T-helper 1 cell treated with Interleukin-12 subunit alpha and Interleukin-12 subunit beta and Interleukin-4 antibody, amounts not matched to agents 30 μg/mL and 1 μg/mL, for 36 hours (primary cell): ENCODE data around the gene SLC6A9.

Source experiments
- H3K27ac Mint-ChIP-seq: one replicate; pipeline ENCODE4 v1.8.0; 2021; ENCODE audit warnings: mild to moderate bottlenecking, mixed read lengths
- H3K27me3 Mint-ChIP-seq: one replicate; pipeline ENCODE4 v1.8.0; 2021; ENCODE audit warnings: low read depth, mixed read lengths
- H3K36me3 Mint-ChIP-seq: one replicate; pipeline ENCODE4 v1.8.0; 2021; ENCODE audit warnings: low read depth, mixed read lengths
- H3K4me1 Mint-ChIP-seq: one replicate; pipeline ENCODE4 v1.8.0; 2021; ENCODE audit warnings: low read depth, mixed read lengths
- H3K4me3 Mint-ChIP-seq: one replicate; pipeline ENCODE4 v1.8.0; 2021; ENCODE audit warnings: mild to moderate bottlenecking, moderate library complexity, mixed read lengths
- H3K9me3 Mint-ChIP-seq: one replicate; pipeline ENCODE4 v1.8.0; 2021; ENCODE audit warnings: mixed read lengths

The SLC6A9 gene

DNA sequence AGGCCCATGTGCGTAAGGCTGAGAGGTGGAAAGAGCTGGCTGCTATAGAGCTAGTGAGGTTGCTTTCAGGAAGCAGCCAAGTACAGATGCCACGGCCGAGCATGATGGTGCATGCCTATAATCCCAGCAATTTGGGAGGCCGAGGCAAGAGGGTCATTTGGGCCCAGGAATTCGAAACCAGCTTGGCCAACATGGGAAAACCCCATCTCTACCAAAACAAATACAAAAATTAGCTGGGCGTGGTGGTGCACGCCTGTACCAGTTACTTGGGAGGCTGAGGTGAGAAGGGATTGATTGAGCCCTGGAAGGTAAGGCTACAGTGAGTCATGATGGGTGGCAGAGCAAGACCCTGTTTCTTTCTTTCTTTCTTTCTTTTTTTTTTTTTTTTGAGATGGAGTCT lies 37.2 kb downstream of the SLC6A9 start:
- H3K4me1 Mint-ChIP-seq: peaks cover 12% of the 10 kb centered on the region
- H3K27ac Mint-ChIP-seq: no peak overlapping the region
- H3K4me3 Mint-ChIP-seq: no peak overlapping the region
- no peaks in the 10 kb centered on the region for H3K36me3 Mint-ChIP-seq
- no peaks in the 10 kb centered on the region for H3K9me3 Mint-ChIP-seq
- no peaks in the 10 kb centered on the region for H3K27me3 Mint-ChIP-seq

DNA sequence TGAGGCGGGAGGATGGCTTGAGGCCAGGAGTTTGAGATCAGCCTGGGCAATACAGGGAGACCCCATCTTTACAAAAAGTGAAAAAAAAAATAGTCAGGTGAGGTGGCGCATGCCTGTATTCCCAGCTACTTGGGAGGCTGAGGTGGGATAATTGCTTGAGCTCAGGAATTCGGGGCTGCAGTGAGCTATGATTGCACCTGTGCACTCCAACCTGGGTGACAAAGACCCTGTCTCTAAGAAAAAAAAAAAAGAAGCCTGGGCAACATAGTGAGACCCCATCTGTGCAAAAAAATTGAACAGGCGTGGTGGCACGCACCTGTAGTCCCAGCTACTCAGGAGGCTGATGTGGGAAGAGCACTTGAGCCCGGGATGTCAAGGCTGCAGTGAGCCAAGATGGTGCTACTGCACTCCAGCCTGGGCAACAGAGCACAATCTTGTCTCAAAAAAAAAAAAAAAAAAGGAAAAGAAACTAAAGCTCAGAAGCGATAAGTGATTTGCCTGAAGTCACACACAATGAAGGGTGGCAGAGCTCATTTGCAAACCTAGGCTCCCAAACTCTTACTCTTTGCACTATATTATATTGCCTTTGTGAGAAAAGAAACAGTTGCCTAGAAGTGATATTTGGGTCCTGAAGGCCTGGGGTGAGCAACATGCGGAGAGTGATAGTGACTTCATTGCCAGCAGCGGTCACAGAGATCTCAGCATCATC lies 37.9 kb downstream of the SLC6A9 start:
- Mint-ChIP-seq H3K9me3 (no peaks in the 10 kb centered on the region), H3K27ac (no peak overlapping the region), H3K36me3 (no peaks in the 10 kb centered on the region), H3K4me1 (peaks cover 11% of the 10 kb centered on the region), H3K27me3 (no peaks in the 10 kb centered on the region), H3K4me3 (no peak overlapping the region)

DNA sequence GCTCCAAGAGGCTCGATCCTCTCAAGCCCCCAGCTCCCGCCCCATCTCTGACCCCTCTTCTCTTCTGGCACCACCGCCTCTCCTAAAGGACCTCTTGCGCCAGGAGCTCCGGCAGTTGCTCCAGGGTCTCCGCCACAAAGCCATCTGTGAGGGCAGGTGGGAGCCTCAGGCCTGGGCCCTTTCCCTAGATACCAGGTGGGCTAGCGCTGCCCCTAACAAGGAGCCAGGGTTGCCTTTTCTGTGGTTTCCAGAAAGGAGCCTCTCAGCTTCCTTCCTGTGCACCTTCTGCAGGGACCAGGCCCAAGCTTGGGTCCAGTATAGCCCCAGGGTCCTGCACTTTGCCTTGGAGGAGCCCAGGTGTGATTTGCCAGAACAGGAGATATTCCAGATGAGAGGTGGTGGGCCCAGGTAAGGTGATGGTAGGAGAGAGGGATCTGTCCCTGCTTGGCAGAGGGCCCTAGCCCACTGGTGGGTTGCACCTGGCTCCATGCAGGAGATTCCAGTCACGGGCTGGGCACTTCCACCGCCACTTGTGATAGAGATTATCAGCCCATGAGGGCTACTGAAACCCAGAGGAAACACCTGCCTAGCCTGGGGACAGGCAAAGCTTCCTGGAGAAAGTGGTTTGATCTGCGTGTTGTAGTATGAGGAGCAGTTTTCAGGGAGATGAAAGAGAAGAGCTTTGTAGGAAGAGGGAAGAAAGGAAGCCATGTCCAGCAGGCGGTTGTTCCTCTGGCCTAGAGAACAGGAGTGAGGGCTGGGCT lies 38.8 kb downstream of the SLC6A9 start:
- H3K27ac Mint-ChIP-seq: no peak overlapping the region

DNA sequence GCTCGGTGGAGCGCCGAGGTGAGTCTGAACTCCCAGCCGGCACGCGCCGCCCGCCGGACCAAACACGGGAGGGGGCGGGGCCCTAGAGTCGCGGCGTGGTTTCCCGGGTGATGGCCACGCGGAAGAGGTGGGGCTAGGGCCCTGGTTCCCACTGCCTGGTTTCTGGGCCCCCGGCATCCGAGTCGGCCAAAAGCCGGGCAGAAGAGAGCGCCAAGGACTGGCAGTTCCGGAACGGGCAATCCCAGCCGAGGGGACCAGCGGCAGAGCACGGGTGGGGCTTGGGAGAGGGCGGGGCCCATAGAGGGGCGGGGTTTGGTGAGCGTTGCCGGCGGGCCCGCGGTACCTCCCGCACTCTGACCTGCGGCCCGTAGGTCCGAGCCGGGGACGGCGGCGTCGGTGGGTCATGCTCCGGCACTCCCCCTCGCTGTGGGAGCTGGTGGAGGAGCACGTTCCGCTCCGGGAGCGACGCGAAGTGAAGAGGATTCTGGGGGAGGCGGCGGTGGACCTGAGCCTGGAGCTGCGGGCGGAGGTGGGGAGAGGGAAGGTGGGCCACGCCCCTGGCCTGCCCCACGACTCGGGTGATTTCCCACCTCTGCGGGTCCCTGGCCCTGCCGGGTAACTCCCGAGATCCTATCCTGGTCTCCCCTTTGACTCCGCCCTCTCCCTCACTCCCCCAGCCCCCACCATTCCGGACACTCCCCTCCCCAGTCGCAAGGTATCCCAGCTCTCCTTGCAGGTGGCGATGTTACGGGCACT lies 39.6 kb downstream of the SLC6A9 start, which contains the start of gene CCDC24:
CCDC24 (plus strand) TSS at position 124 of the 756 bp plus-strand sequence; CDS start at position 404, 280 bp downstream.
- no peaks in the 10 kb centered on the region for H3K9me3 Mint-ChIP-seq
- peaks cover 11% of the 10 kb centered on the region for H3K4me1 Mint-ChIP-seq
- peak within 1 kb of the TSS; percentile 85 for H3K27ac Mint-ChIP-seq
- no peaks in the 10 kb centered on the region for H3K36me3 Mint-ChIP-seq
- peak within 1 kb of the TSS; percentile 94 for H3K4me3 Mint-ChIP-seq
- no peaks in the 10 kb centered on the region for H3K27me3 Mint-ChIP-seq

More for the DNA sequence above, 38.8 kb downstream of the SLC6A9 start:
- H3K36me3 Mint-ChIP-seq: no peaks in the 10 kb centered on the region
- H3K27me3 Mint-ChIP-seq: no peaks in the 10 kb centered on the region
- H3K4me1 Mint-ChIP-seq: peaks cover 11% of the 10 kb centered on the region
- H3K4me3 Mint-ChIP-seq: peak overlapping the region; percentile 94
- no peaks in the 10 kb centered on the region for H3K9me3 Mint-ChIP-seq

DNA sequence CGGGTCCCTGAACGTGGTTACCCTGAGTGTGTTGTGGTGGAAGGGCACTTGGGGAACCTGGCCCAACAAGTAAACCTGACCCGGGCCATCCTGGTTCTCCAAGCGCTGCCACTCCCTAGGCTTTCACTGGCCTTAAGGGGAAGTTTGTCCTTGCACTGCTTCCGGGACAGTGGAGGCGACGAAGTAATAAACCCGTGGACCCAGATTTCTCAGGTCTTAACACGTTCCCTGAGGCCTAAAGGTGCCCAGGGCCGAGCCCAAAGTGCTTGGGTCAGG lies 40.1 kb downstream of the SLC6A9 start:
- H3K9me3 Mint-ChIP-seq: no peaks in the 10 kb centered on the region
- no peaks in the 10 kb centered on the region for H3K36me3 Mint-ChIP-seq
- peaks cover 11% of the 10 kb centered on the region for H3K4me1 Mint-ChIP-seq
- H3K4me3 Mint-ChIP-seq: peak overlapping the region; percentile 94
- H3K27me3 Mint-ChIP-seq: no peaks in the 10 kb centered on the region
- no peak overlapping the region for H3K27ac Mint-ChIP-seq

DNA sequence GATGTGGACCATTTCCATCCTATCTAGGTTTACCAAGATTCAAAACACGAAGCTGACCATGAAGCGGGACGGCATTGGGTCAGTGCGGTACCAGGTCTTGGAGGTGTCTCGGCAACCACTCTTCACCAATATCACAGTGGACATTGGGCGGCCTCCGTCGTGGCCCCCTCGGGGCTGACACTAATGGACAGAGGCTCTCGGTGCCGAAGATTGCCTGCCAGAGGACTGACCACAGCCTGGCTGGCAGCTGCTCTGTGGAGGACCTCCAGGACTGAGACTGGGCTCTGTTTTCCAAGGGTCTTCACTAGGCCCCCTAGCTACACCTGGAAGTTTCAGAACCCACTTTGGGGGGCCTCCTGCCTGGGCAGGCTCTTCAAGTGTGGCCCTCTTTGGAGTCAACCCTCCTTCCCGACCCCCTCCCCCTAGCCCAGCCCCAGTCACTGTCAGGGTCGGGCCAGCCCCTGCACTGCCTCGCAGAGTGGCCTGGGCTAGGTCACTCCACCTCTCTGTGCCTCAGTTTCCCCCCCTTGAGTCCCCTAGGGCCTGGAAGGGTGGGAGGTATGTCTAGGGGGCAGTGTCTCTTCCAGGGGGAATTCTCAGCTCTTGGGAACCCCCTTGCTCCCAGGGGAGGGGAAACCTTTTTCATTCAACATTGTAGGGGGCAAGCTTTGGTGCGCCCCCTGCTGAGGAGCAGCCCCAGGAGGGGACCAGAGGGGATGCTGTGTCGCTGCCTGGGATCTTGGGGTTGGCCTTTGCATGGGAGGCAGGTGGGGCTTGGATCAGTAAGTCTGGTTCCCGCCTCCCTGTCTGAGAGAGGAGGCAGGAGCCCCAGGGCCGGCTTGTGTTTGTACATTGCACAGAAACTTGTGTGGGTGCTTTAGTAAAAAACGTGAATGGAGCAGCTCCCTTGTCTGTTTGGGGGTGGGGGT lies 40.7 kb downstream of the SLC6A9 start:
- H3K36me3 Mint-ChIP-seq: no peaks in the 10 kb centered on the region
- H3K27ac Mint-ChIP-seq: no peak overlapping the region
- no peaks in the 10 kb centered on the region for H3K9me3 Mint-ChIP-seq
- peak overlapping the region; percentile 94 for H3K4me3 Mint-ChIP-seq
- H3K4me1 Mint-ChIP-seq: peaks cover 11% of the 10 kb centered on the region
- no peaks in the 10 kb centered on the region for H3K27me3 Mint-ChIP-seq

DNA sequence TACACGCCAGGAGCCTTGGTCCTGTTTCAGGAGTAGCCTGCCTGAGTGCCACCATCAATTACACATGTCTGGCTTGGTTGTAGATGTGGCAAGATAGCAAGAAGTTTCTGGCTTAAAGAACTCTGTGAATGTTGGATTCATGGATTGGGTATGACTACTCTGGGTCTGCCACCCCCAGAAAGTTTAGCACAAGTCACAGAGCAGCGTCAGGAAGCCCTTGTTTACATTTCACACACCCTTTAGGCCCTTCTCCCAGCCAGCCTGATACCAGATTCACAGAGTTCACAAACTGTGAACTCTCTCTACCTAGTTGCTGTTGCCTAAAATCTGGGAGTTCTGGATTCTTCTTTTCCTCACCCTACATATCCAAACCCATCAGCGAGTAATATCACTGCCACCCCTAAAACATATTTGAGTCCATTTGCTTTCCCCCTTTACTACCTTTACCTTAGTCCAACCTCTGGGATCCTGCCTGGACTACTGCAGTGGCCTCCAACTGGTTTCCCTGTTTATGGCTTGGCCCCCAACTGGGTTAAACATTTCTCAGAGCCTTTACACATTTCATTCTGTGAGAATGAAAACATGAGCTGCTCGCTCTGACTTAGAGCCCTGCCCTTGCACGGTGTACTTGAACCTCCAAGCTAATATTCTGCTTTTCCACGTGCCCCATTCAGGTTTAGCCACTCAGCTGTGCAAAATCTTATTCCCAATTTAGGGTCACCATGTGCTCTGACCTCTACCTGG lies 43.9 kb downstream of the SLC6A9 start:
- H3K36me3 Mint-ChIP-seq: no peaks in the 10 kb centered on the region
- H3K27ac Mint-ChIP-seq: no peak overlapping the region
- no peak overlapping the region for H3K4me3 Mint-ChIP-seq
- H3K4me1 Mint-ChIP-seq: peaks cover 7% of the 10 kb centered on the region
- no peaks in the 10 kb centered on the region for H3K27me3 Mint-ChIP-seq
- no peaks in the 10 kb centered on the region for H3K9me3 Mint-ChIP-seq

DNA sequence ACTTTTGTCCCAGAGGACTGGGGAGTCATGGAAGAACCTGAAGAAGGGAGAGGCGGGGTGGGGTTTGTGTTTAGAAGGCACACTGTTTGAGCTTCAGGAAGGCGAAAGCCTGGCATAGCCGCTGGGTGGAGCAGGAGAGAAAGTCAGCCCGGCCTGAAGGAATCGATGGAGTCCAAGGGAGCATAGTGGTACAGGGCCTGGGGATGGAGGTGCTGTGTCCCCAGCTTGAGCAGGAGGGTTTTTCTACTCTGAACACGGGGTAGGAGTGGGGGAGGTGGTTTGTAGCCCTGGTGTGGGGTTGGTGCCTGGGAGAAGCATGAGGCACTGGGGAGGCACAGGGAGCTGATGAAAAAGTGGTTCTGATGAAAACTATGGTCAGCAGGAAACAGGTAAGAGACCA lies 44.5 kb downstream of the SLC6A9 start:
- Mint-ChIP-seq H3K9me3 (no peaks in the 10 kb centered on the region), H3K27me3 (no peaks in the 10 kb centered on the region), H3K36me3 (no peaks in the 10 kb centered on the region), H3K4me1 (peaks cover 4% of the 10 kb centered on the region), H3K27ac (no peak overlapping the region), H3K4me3 (no peak overlapping the region)

DNA sequence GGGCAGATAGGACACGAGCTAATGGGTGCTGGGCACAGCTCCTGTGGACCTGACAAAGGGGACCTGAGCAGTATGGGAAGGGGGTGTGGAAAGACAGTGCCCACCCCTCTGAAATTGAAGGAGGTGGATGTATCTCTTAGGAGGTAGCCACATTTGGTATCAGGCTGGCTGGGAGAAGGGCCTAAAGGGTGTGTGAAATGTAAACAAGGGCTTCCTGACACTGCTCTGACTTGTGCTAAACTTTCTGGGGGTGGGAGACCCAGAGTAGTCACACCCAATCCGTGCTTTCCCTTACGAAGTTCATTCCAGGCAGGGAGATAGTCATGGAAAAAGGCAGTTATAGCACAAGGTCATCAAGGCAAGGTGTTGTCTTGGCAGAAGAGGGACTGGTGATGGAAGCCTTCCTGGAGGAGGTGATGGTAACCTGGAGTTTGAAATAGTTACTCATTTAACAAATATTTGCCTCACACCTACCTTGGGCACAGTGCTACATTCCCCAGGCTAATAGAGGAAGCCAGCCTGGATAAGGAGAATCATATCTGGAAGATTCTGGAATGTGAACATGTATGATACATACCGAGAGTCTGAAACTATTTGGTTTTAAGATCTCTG lies 45.2 kb downstream of the SLC6A9 start:
- H3K4me1 Mint-ChIP-seq: peaks cover 4% of the 10 kb centered on the region
- no peak overlapping the region for H3K4me3 Mint-ChIP-seq
- no peaks in the 10 kb centered on the region for H3K36me3 Mint-ChIP-seq
- no peaks in the 10 kb centered on the region for H3K9me3 Mint-ChIP-seq
- H3K27ac Mint-ChIP-seq: no peak overlapping the region
- H3K27me3 Mint-ChIP-seq: no peaks in the 10 kb centered on the region

DNA sequence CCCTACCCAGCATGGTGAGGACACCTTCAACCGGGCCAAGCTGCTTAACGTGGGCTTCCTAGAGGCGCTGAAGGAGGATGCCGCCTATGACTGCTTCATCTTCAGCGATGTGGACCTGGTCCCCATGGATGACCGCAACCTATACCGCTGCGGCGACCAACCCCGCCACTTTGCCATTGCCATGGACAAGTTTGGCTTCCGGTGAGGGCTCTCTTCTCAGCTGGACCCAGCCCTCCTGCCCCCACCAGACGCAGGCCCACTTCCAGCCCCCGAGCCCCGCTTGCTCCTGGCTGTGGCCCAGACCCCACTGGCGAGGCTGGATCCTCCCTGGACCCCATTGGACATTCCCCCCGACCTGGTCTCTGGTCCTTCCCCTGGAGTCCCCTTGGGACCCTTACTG lies 46.4 kb downstream of the SLC6A9 start:
- Mint-ChIP-seq H3K4me3 (no peak overlapping the region), H3K4me1 (peaks cover 11% of the 10 kb centered on the region), H3K36me3 (peaks cover under 1% of the 10 kb centered on the region), H3K27me3 (no peaks in the 10 kb centered on the region), H3K9me3 (no peaks in the 10 kb centered on the region), H3K27ac (no peak overlapping the region)

DNA sequence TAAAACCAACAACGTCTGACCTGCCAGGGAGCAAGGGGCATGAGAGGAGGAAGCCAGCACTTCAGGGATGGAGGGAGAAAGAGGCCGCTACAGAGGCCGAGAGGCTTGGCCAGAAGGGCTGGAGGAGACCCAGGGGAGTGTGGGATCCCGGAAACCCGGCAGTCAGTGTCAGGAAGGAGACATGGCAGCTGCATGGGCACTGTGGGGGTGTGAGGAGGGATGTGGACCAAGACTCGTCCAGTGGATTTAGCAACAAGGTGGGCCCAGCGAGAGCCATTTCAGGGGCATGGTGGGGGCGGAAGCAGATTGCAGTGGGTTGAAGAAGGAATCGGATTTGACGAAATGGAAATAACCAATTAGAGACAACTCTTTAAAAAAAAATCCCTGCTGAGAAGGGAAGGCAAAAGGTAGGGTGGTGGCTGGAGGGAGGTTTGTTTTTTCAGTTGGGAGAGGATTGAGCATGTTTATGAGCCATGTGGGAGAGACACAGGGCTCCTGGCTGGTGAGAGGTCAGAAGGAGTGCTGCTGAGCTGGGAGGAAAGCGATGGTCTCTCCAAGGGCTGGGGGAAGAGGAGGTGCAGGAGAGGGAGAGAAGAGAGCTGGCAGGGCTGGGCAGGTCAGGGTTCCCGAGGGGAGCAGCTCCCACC lies 47.9 kb downstream of the SLC6A9 start:
- peaks cover 2% of the 10 kb centered on the region for H3K36me3 Mint-ChIP-seq
- H3K9me3 Mint-ChIP-seq: no peaks in the 10 kb centered on the region
- H3K4me1 Mint-ChIP-seq: peaks cover 16% of the 10 kb centered on the region
- H3K27me3 Mint-ChIP-seq: no peaks in the 10 kb centered on the region
- no peak overlapping the region for H3K4me3 Mint-ChIP-seq
- no peak overlapping the region for H3K27ac Mint-ChIP-seq

DNA sequence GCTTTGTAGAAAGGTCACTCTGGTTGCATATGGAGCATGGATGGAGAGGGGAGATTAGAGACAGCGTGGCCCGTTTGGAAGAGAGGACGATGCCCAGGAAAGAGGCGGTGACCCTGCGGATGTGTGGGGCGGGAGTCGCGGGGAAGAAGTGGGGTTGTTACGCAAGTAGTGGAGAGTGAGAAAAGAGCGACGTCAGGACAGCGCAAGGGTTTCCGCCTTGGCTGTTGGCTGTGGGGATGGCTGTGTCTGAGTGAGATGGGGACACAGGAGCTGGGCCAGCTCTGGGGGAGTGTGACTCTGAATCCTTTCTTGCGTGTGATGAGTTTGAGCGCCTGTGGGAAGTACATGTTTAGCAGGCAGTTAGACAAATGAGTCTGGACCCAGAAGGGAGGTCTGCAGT lies 48.5 kb downstream of the SLC6A9 start:
- Mint-ChIP-seq H3K9me3 (no peaks in the 10 kb centered on the region), H3K4me3 (no peak overlapping the region), H3K27ac (no peak overlapping the region), H3K36me3 (peaks cover 6% of the 10 kb centered on the region), H3K27me3 (no peaks in the 10 kb centered on the region), H3K4me1 (peaks cover 18% of the 10 kb centered on the region)

DNA sequence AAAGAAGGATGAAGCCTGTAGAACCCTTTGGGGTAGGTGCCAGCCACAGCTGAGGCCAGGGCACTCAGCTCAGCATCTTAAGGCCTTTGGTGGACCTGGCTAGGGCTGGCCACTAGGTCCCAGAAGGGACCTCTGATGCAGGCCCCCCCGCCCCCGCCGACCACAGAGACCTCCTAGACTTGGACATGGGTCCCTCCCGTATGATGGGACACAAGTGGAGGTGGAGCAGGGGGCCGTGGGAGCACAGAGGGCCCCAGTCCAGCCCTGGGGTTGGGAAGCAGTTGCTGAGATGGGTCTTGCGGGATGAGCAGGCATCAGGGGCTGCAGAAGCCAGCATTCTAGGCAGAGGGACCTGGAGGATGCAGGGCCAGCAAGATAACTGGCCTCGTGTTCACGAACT lies 49.0 kb downstream of the SLC6A9 start:
- H3K4me3 Mint-ChIP-seq: no peak overlapping the region
- H3K36me3 Mint-ChIP-seq: peaks cover 12% of the 10 kb centered on the region
- H3K27ac Mint-ChIP-seq: no peak overlapping the region
- H3K9me3 Mint-ChIP-seq: no peaks in the 10 kb centered on the region
- H3K27me3 Mint-ChIP-seq: no peaks in the 10 kb centered on the region
- peaks cover 23% of the 10 kb centered on the region for H3K4me1 Mint-ChIP-seq
